IMR-90 (cell line): ENCODE results near the gene CIB1. TPM values are rescaled to one million over a fixed set of nuclear protein-coding genes. Genes with fewer than 3 reads are reported as not detected.

Source experiments
- ATAC-seq: fragments of 200-7000 bp; cut with Tn5 transposase; 2 replicates; pipeline ENCODE4 v1.9.1; 2020; ENCODE audit warnings: low read depth, mild to moderate bottlenecking, moderate library complexity
- BruUV-seq: library from RNA; stranded (reverse); fragments of 400-500 nt; replicated peaks from 2 replicates; lab custom pipeline; 2021; lab: Mats Ljungman, UMichigan
- CTCF ChIA-PET: fragments of 300-600 bp; formaldehyde crosslinking; extraction: SDS; loops from one replicate; lab custom pipeline; 2021; ENCODE audit warnings: antibody characterized with exemption; lab: Yijun Ruan, JAX
- POLR2A ChIA-PET: fragments of 300-600 bp; sonication (Branson Sonifier 250); formaldehyde crosslinking; loops from one replicate; lab custom pipeline; 2022; ENCODE audit warnings: antibody characterized with exemption; ENCODE audit not compliant: unreplicated experiment; lab: Charles Lee
- DNase-seq: peaks from one replicate; pipeline ENCODE4 v3.0.0; 2013
- H2AFZ ChIP-seq: replicated peaks from 2 replicates; pipeline ENCODE3; 2013; ENCODE audit warnings: low read length, mild to moderate bottlenecking; ENCODE audit not compliant: poor library complexity
- H2AK5ac ChIP-seq: 2 replicates; pipeline ENCODE4 v1.6.1; 2013; ENCODE audit warnings: low read depth, low read length, inconsistent platforms
- H2AK9ac ChIP-seq: replicated peaks from 2 replicates; pipeline ENCODE3; 2013; ENCODE audit warnings: mild to moderate bottlenecking, low read depth, low read length, moderate library complexity; ENCODE audit not compliant: poor library complexity
- H2BK120ac ChIP-seq: 2 replicates; pipeline ENCODE4 v1.6.1; 2013; ENCODE audit warnings: low read depth, low read length, inconsistent platforms
- H2BK15ac ChIP-seq: 3 replicates; pipeline ENCODE4 v1.6.1; 2013; ENCODE audit warnings: low read depth, low read length, inconsistent platforms
- H2BK20ac ChIP-seq: 2 replicates; pipeline ENCODE4 v1.6.1; 2013; ENCODE audit warnings: low read depth, mild to moderate bottlenecking, inconsistent platforms, low read length, moderate library complexity
- H2BK5ac ChIP-seq: 2 replicates; pipeline ENCODE4 v1.6.1; 2013; ENCODE audit warnings: mild to moderate bottlenecking, low read depth, low read length, inconsistent platforms; ENCODE audit not compliant: poor library complexity, severe bottlenecking
- H3K14ac ChIP-seq: replicated peaks from 2 replicates; pipeline ENCODE4 v1.6.1; 2013; ENCODE audit warnings: low read depth, low read length, inconsistent platforms
- H3K18ac ChIP-seq: 2 replicates; pipeline ENCODE4 v1.6.1; 2013; ENCODE audit warnings: low read depth, low read length, control low read depth
- H3K23ac ChIP-seq: 2 replicates; pipeline ENCODE4 v1.6.1; 2013; ENCODE audit warnings: low read depth, low read length, inconsistent platforms
- H3K27ac ChIP-seq: 2 replicates; pipeline ENCODE4 v1.5.1; 2013; ENCODE audit warnings: mild to moderate bottlenecking, control low read depth, low read length; ENCODE audit not compliant: insufficient read depth
- H3K27me3 ChIP-seq: 2 replicates; pipeline ENCODE4 v1.6.1; 2013; ENCODE audit warnings: low read length; ENCODE audit not compliant: control insufficient read depth, insufficient read depth
- H3K36me3 ChIP-seq: 2 replicates; pipeline ENCODE4 v1.6.1; 2013; ENCODE audit warnings: low read length, mixed read lengths; ENCODE audit not compliant: control insufficient read depth, insufficient read depth
- H3K4ac ChIP-seq: 2 replicates; pipeline ENCODE4 v1.6.1; 2013; ENCODE audit warnings: low read depth, low read length, inconsistent platforms
- H3K4me1 ChIP-seq: 2 replicates; pipeline ENCODE4 v1.6.1; 2013; ENCODE audit warnings: low read length, mixed read lengths; ENCODE audit not compliant: control insufficient read depth, insufficient read depth
- H3K4me2 ChIP-seq: 2 replicates; pipeline ENCODE4 v1.6.1; 2013; ENCODE audit warnings: low read depth, mild to moderate bottlenecking, control low read depth, low read length, moderate library complexity
- H3K4me3 ChIP-seq: 2 replicates; pipeline ENCODE4 v1.5.1; 2013; ENCODE audit warnings: low read depth, mild to moderate bottlenecking, control low read depth, low read length, moderate library complexity; ENCODE audit not compliant: insufficient read depth
- H3K56ac ChIP-seq: 2 replicates; pipeline ENCODE4 v1.6.1; 2013; ENCODE audit warnings: low read length, inconsistent platforms; ENCODE audit not compliant: insufficient read depth; ENCODE audit errors: extremely low read depth
- H3K79me1 ChIP-seq, 2 experiments: 2 replicates each; pipeline ENCODE4 v1.6.1; 2013; ENCODE audit warnings: low read length in 2 of 2, inconsistent platforms in 1 of 2, low read depth in 1 of 2
- H3K9ac ChIP-seq: 2 replicates; pipeline ENCODE4 v1.6.1; 2013; ENCODE audit warnings: low read depth, low read length, control low read depth
- H3K9me1 ChIP-seq: 2 replicates; pipeline ENCODE4 v1.6.1; 2013; ENCODE audit warnings: low read length, inconsistent platforms; ENCODE audit not compliant: insufficient read depth
- H3K9me3 ChIP-seq: 2 replicates; pipeline ENCODE4 v1.6.1; 2013; ENCODE audit warnings: low read length; ENCODE audit not compliant: control insufficient read depth, insufficient read depth
- H4K20me1 ChIP-seq: 2 replicates; pipeline ENCODE4 v1.6.1; 2013; ENCODE audit warnings: low read length, inconsistent platforms; ENCODE audit not compliant: insufficient read depth
- H4K5ac ChIP-seq: 2 replicates; pipeline ENCODE4 v1.6.1; 2013; ENCODE audit warnings: mild to moderate bottlenecking, low read depth, low read length, control low read depth
- H4K8ac ChIP-seq, 2 experiments: 2 replicates each; pipeline ENCODE4 v1.6.1; 2013; ENCODE audit warnings: low read depth in 2 of 2, low read length in 2 of 2, control low read depth in 1 of 2, inconsistent platforms in 1 of 2
- H4K91ac ChIP-seq: 2 replicates; pipeline ENCODE4 v1.6.1; 2013; ENCODE audit warnings: low read depth, low read length, inconsistent platforms; ENCODE audit not compliant: insufficient read depth
- BHLHE40 ChIP-seq: fragments of 150-350 bp; IDR thresholded peaks from 2 replicates; pipeline ENCODE4 v1.6.1; 2016; ENCODE audit warnings: mild to moderate bottlenecking, low read depth, low read length
- CHD1 ChIP-seq: IDR thresholded peaks from 2 replicates; pipeline ENCODE4 v1.6.1; 2012; ENCODE audit warnings: low read depth, low read length, improper control_type of control experiment
- CTCF ChIP-seq: conservative IDR thresholded peaks from 2 replicates; pipeline ENCODE4 v1.5.1; 2012; ENCODE audit warnings: mild to moderate bottlenecking, low read depth, low read length, improper control_type of control experiment
- MAFK ChIP-seq: IDR thresholded peaks from 2 replicates; pipeline ENCODE4 v1.6.1; 2012; ENCODE audit warnings: low read depth, low read length, improper control_type of control experiment
- MAZ ChIP-seq: IDR thresholded peaks from 2 replicates; pipeline ENCODE4 v1.6.1; 2012; ENCODE audit warnings: low read depth, mild to moderate bottlenecking, low read length, improper control_type of control experiment, moderate library complexity, borderline replicate concordance
- MXI1 ChIP-seq: IDR thresholded peaks from 2 replicates; pipeline ENCODE4 v1.6.1; 2012; ENCODE audit warnings: low read depth, mild to moderate bottlenecking, low read length, moderate library complexity, borderline replicate concordance
- NFE2L2 ChIP-seq: fragments of 150-350 bp; IDR thresholded peaks from 2 replicates; pipeline ENCODE4 v1.6.1; 2016; ENCODE audit warnings: low read depth, mild to moderate bottlenecking, low read length
- RAD21 ChIP-seq: IDR thresholded peaks from 2 replicates; pipeline ENCODE4 v1.6.1; 2012; ENCODE audit warnings: low read length, improper control_type of control experiment
- RCOR1 ChIP-seq: IDR thresholded peaks from 2 replicates; pipeline ENCODE4 v1.6.1; 2012; ENCODE audit warnings: mild to moderate bottlenecking, low read length, improper control_type of control experiment; ENCODE audit not compliant: insufficient replicate concordance
- RFX5 ChIP-seq: IDR thresholded peaks from 2 replicates; pipeline ENCODE4 v1.8.0; 2012; ENCODE audit warnings: low read depth, mild to moderate bottlenecking, low read length, moderate library complexity
- SMC3 ChIP-seq: fragments of 150-350 bp; IDR thresholded peaks from 2 replicates; pipeline ENCODE4 v1.6.1; 2016; ENCODE audit warnings: low read depth, mild to moderate bottlenecking, antibody characterized with exemption, low read length, moderate library complexity
- WGBS, 2 experiments: methylation state at CpG; one replicate each; pipeline versions ENCODE4 v1.1.5 to v1.1.7; 2013; ENCODE audit warnings: missing lambda C conversion rate in 2 of 2; ENCODE audit not compliant: insufficient read length in 1 of 2; ENCODE audit errors: extremely low coverage in 2 of 2; 5-methylcytosine and 5-hydroxymethylcytosine counted together
- dilution Hi-C: fragments of 300-500 bp; cut with HindIII; formaldehyde crosslinking; loops from one replicate; pipeline ENCODE4 v1.14.3; 2018; ENCODE audit warnings: low sequenced_read_pairs; ENCODE audit not compliant: unreplicated experiment
- in situ Hi-C: fragments of 300-500 bp; cut with MboI; formaldehyde crosslinking; loops from 3 replicates; pipeline ENCODE4 v1.14.3; 2019; ENCODE audit warnings: low sequenced_read_pairs, inconsistent platforms, mixed read lengths
- intact Hi-C: fragments of 100-400 bp; cut with micrococcal nuclease; formaldehyde crosslinking; loops from 2 replicates; pipeline ENCODE4 v1.10.0; 2022
- polyA plus RNA-seq, 3 experiments: library from polyadenylated mRNA; depleted of rRNA; stranded (reverse); fragments of >200 nt; gene quantifications; 2 replicates each; pipeline ENCODE4 v1.2.3, GENCODE V29; 2012; ENCODE audit warnings: low replicate concordance in 1 of 3
- total RNA-seq: library from RNA; depleted of rRNA; stranded (reverse); fragments of >200 nt; gene quantifications from 2 replicates; pipeline ENCODE4 v1.2.3, GENCODE V29; 2012
- TF ChIP-seq, protein P1 (sequence below): fragments of 150-350 bp; IDR thresholded peaks from 2 replicates; pipeline ENCODE4 v1.6.1; 2016; ENCODE audit warnings: low read depth, mild to moderate bottlenecking, low read length, moderate library complexity, borderline replicate concordance
- TF ChIP-seq, protein P2 (sequence below): fragments of 150-350 bp; IDR thresholded peaks from 2 replicates; pipeline ENCODE4 v1.6.1; 2017; ENCODE audit warnings: mild to moderate bottlenecking, antibody characterized with exemption, low read length, low read depth

CIB1 gene
- total and polyA plus RNA-seq, 2 of the 4 experiments (the other 2 are of a cell fraction) = 31.5 to 94.1 TPM

GRCh38 chr15:90203922-90204321 is 29.8 kb downstream of the CIB1 start:
- Histone ChIP-seq H2BK120ac (no peak overlapping the region), H2AK9ac (no peak overlapping the region), H3K4ac (no peak overlapping the region), H3K9me1 (peaks cover 9% of the 10 kb centered on the region; the same call in 1 of the 2 replicates), H3K23ac (no peak overlapping the region), H4K20me1 (no peaks in the 10 kb centered on the region; the same call in 1 of the 2 replicates), H4K91ac (no peak overlapping the region), H3K56ac (no peak overlapping the region), H3K9ac (no peak overlapping the region), H2AFZ (no peak overlapping the region), H3K79me1 (peaks cover 34 to 37% of the 10 kb centered on the region in 2 experiments), H2BK20ac (no peak overlapping the region), H4K5ac (no peak overlapping the region), H3K4me3 (no peak overlapping the region), H3K27ac (no peak overlapping the region), H3K4me2 (no peak overlapping the region), H2BK5ac (no peak overlapping the region), H3K36me3 (no peaks in the 10 kb centered on the region; the same call in 1 of the 2 replicates), H3K4me1 (peaks cover 7% of the 10 kb centered on the region), H2BK15ac (no peak overlapping the region), H3K9me3 (no peaks in the 10 kb centered on the region), H3K18ac (no peak overlapping the region), H2AK5ac (no peak overlapping the region), H3K14ac (no peak overlapping the region), H4K8ac (no peak overlapping the region), H3K27me3 (no peaks in the 10 kb centered on the region)
- CTCF ChIA-PET = interaction anchor here (1.1 kb wide), 1 partner anchor 11 kb away, joined by 3 read pairs; no protein-coding TSS in a partner anchor
- WGBS, 2 experiments = 80% methylated on average over 1 of the region's 8 CpGs; no CpG with 5 or more reads in 1 of the 2 experiments
- in situ Hi-C loops (no loop called here), dilution Hi-C loops (no loop called here), intact Hi-C loops (no loop called here)
- POLR2A ChIA-PET = interaction anchor here (0.5 kb wide), 1 partner anchor 326 kb away, joined by 3 read pairs; no protein-coding TSS in a partner anchor
- ATAC-seq (no peak), DNase-seq (no peak)
- TF ChIP-seq, protein P1, sequence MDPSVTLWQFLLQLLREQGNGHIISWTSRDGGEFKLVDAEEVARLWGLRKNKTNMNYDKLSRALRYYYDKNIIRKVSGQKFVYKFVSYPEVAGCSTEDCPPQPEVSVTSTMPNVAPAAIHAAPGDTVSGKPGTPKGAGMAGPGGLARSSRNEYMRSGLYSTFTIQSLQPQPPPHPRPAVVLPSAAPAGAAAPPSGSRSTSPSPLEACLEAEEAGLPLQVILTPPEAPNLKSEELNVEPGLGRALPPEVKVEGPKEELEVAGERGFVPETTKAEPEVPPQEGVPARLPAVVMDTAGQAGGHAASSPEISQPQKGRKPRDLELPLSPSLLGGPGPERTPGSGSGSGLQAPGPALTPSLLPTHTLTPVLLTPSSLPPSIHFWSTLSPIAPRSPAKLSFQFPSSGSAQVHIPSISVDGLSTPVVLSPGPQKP = no peak
- no peak for TF ChIP-seq NFE2L2
- TF ChIP-seq CTCF = no peak
- no peak for TF ChIP-seq MAFK
- TF ChIP-seq MXI1 = no peak
- TF ChIP-seq CHD1 = no peak
- no peak for TF ChIP-seq RFX5
- no peak for TF ChIP-seq RAD21
- TF ChIP-seq, protein P2, sequence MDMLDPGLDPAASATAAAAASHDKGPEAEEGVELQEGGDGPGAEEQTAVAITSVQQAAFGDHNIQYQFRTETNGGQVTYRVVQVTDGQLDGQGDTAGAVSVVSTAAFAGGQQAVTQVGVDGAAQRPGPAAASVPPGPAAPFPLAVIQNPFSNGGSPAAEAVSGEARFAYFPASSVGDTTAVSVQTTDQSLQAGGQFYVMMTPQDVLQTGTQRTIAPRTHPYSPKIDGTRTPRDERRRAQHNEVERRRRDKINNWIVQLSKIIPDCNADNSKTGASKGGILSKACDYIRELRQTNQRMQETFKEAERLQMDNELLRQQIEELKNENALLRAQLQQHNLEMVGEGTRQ = no peak
- TF ChIP-seq SMC3 = no peak
- no peak for TF ChIP-seq BHLHE40
- TF ChIP-seq RCOR1 = no peak
- TF ChIP-seq MAZ = no peak
- BruUV-seq = no TSS peak
